Neural cell (in vitro differentiated cells): Measurements from ENCODE around the gene SEC61G. TPM values are rescaled to one million over a fixed set of nuclear protein-coding genes. Genes with fewer than 3 reads are reported as not detected.

Experiments
- H2AFZ ChIP-seq: fragments of 200-600, 300-800 bp; sonication (generic), shearing (Covaris generic); 2 replicates; pipeline ENCODE4 v1.6.0; 2014; ENCODE audit warnings: low read depth, mild to moderate bottlenecking, antibody characterized with exemption, low read length, moderate library complexity
- H3F3A ChIP-seq: fragments of 200-600 bp; shearing (Covaris generic); 2 replicates; pipeline ENCODE4 v1.6.1; 2016; ENCODE audit warnings: mild to moderate bottlenecking, moderate library complexity, mixed read lengths, antibody characterized with exemption, low read length; ENCODE audit not compliant: insufficient read depth, poor library complexity, severe bottlenecking
- H3K27ac ChIP-seq: fragments of 200-600, 300-800 bp; sonication (generic), shearing (Covaris generic); 2 replicates; pipeline ENCODE4 v1.5.1; 2014; ENCODE audit warnings: mild to moderate bottlenecking, low read length, moderate library complexity
- H3K27me3 ChIP-seq: fragments of 300-800, 200-600 bp; sonication (generic), shearing (Covaris generic); 2 replicates; pipeline ENCODE4 v1.6.0; 2014; ENCODE audit warnings: mild to moderate bottlenecking, low read depth, low read length, moderate library complexity; ENCODE audit not compliant: insufficient read depth
- H3K36me3 ChIP-seq: fragments of 300-800, 200-600 bp; sonication (generic), shearing (Covaris generic); 2 replicates; pipeline ENCODE4 v1.5.1; 2014; ENCODE audit warnings: mild to moderate bottlenecking, antibody characterized with exemption, low read length, moderate library complexity; ENCODE audit not compliant: insufficient read depth
- H3K4me2 ChIP-seq: fragments of 300-800, 200-600 bp; sonication (generic), shearing (Covaris generic); 2 replicates; pipeline ENCODE4 v1.6.0; 2014; ENCODE audit warnings: mild to moderate bottlenecking, low read length
- H3K4me3 ChIP-seq: fragments of 300-800, 200-600 bp; sonication (generic), shearing (Covaris generic); 2 replicates; pipeline ENCODE4 v1.5.1; 2014; ENCODE audit warnings: mild to moderate bottlenecking, low read length, moderate library complexity
- H3K79me2 ChIP-seq: fragments of 200-600 bp; shearing (Covaris generic); replicated peaks from 2 replicates; pipeline ENCODE4 v1.6.0; 2014; ENCODE audit warnings: mild to moderate bottlenecking, low read length, moderate library complexity; ENCODE audit not compliant: insufficient read depth
- H3K9ac ChIP-seq: fragments of 300-800, 200-600 bp; sonication (generic), shearing (Covaris generic); 2 replicates; pipeline ENCODE4 v1.6.1; 2016; ENCODE audit warnings: mild to moderate bottlenecking, low read length, mixed read lengths
- H3K9me2 ChIP-seq: fragments of 200-600 bp; shearing (Covaris generic); 2 replicates; pipeline ENCODE4 v1.6.1; 2016; ENCODE audit warnings: mild to moderate bottlenecking, low read length, mixed read lengths; ENCODE audit not compliant: insufficient read depth
- H3K9me3 ChIP-seq: fragments of 200-600, 300-800 bp; sonication (generic), shearing (Covaris generic); 2 replicates; pipeline ENCODE4 v1.6.1; 2016; ENCODE audit warnings: mild to moderate bottlenecking, mixed run types, low read length, moderate library complexity, mixed read lengths
- H4K20me1 ChIP-seq: fragments of 200-600 bp; shearing (Covaris generic); 2 replicates; pipeline ENCODE4 v1.6.1; 2016; ENCODE audit warnings: mild to moderate bottlenecking, mixed run types; ENCODE audit not compliant: insufficient read depth
- CTCF ChIP-seq: fragments of 450-650 bp; IDR thresholded peaks from 2 replicates; pipeline ENCODE4 v1.5.1; 2014; ENCODE audit warnings: antibody characterized with exemption, mild to moderate bottlenecking, moderate library complexity; ENCODE audit not compliant: poor library complexity, severe bottlenecking
- EP300 ChIP-seq: fragments of 450-650 bp; conservative IDR thresholded peaks from 2 replicates; pipeline ENCODE4 v1.6.1; 2014; ENCODE audit warnings: antibody characterized with exemption, mild to moderate bottlenecking, moderate library complexity; ENCODE audit not compliant: poor library complexity, severe bottlenecking
- EZH2 ChIP-seq: fragments of 200-600, 300-800 bp; shearing (Covaris generic), sonication (generic); IDR thresholded peaks from 2 replicates; pipeline ENCODE4 v1.6.1; 2014; ENCODE audit warnings: antibody characterized with exemption, low read length, borderline replicate concordance, mild to moderate bottlenecking; ENCODE audit not compliant: insufficient read depth, poor library complexity, severe bottlenecking
- MXI1 ChIP-seq: fragments of 450-650 bp; conservative IDR thresholded peaks from 2 replicates; pipeline ENCODE4 v1.6.1; 2014; ENCODE audit warnings: antibody characterized with exemption, mild to moderate bottlenecking; ENCODE audit not compliant: poor library complexity, severe bottlenecking
- POLR2AphosphoS5 ChIP-seq: IDR thresholded peaks from 2 replicates; pipeline ENCODE4 v1.6.1; 2012
- RAD21 ChIP-seq: fragments of 450-650 bp; conservative IDR thresholded peaks from 2 replicates; pipeline ENCODE4 v1.6.1; 2014; ENCODE audit warnings: antibody characterized with exemption, mild to moderate bottlenecking, moderate library complexity
- REST ChIP-seq: IDR thresholded peaks from 2 replicates; pipeline ENCODE4 v1.6.1; 2012; ENCODE audit warnings: borderline replicate concordance
- SMC3 ChIP-seq: fragments of 450-650 bp; conservative IDR thresholded peaks from 2 replicates; pipeline ENCODE4 v1.6.1; 2014; ENCODE audit warnings: antibody characterized with exemption, mild to moderate bottlenecking, moderate library complexity; ENCODE audit not compliant: poor library complexity
- TAF1 ChIP-seq: IDR thresholded peaks from 2 replicates; pipeline ENCODE4 v1.6.1; 2012; ENCODE audit warnings: low read depth
- polyA plus RNA-seq: library from polyadenylated mRNA; depleted of rRNA; stranded (reverse); fragments of >200 nt; gene quantifications from 2 replicates; pipeline ENCODE4 v1.2.3, GENCODE V29; 2014

Gene SEC61G
- polyA plus RNA-seq, 1 donor from 2014 or later: 2,117 TPM

DNA sequence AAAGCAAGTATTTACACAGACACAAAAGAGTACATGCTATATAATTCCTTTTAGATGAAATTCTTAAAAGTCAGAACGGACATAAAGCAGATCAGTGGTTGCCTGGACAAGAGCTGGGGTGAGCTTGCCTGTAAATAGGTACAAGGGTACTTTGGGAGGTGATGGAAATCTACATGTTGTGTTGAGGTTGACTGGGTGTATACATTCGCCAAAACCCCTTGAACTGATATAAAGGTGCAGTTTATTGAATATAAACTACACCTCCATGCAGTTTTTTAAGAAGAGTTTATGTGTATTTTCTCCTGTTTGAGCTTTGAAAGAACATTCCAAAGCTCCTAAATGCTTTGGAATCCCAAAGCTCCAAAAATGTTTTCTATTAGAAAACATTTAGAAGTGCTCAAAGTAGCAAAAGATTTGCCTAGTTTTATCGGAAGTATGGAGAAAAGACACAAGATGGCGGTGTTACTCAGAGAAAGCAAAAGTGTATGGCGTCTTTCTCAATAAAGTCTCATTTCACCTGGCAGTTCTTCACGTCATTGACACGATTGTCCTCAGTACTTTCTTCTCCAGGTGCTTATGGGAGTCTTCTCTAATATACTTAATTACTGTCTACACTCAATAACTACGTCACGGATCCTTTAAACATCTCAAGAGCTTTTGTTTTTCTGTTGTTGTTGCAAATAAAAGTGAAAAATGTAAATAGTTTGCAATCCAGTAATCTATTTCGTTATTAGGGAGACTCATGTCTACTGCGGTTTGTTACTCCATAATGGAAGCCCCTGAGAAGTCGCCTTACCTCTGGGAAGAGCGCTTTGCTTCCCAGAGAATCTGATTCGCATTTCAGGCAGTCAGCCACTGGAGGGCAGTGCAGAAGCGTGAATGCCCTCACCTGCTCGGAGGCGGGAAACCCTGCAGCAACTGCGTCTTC, 14.7 kb upstream of the SEC61G start:
- no peak overlapping the region for H3K27ac ChIP-seq
- no peaks in the 10 kb centered on the region for H3K36me3 ChIP-seq
- no peaks in the 10 kb centered on the region for H3F3A ChIP-seq
- H3K9ac ChIP-seq: no peak overlapping the region
- no peak for TF ChIP-seq POLR2AphosphoS5
- TF ChIP-seq REST: peak; percentile 20
- TF ChIP-seq CTCF: peak; percentile 93
- no peak for TF ChIP-seq EP300
- no peak for TF ChIP-seq TAF1
- no peak for TF ChIP-seq EZH2
- peak; percentile 21 for TF ChIP-seq MXI1
- peak; percentile 95 for TF ChIP-seq SMC3
- peak; percentile 95 for TF ChIP-seq RAD21
- no peaks in the 10 kb centered on the region for H3K9me2 ChIP-seq
- no peaks in the 10 kb centered on the region for H3K9me3 ChIP-seq
- H3K27me3 ChIP-seq: no peaks in the 10 kb centered on the region
- no peak overlapping the region for H3K4me2 ChIP-seq
- H3K4me3 ChIP-seq: peak overlapping the region; percentile 22
- no peaks in the 10 kb centered on the region for H3K79me2 ChIP-seq
- H2AFZ ChIP-seq: no peak overlapping the region
- H4K20me1 ChIP-seq: no peaks in the 10 kb centered on the region

DNA sequence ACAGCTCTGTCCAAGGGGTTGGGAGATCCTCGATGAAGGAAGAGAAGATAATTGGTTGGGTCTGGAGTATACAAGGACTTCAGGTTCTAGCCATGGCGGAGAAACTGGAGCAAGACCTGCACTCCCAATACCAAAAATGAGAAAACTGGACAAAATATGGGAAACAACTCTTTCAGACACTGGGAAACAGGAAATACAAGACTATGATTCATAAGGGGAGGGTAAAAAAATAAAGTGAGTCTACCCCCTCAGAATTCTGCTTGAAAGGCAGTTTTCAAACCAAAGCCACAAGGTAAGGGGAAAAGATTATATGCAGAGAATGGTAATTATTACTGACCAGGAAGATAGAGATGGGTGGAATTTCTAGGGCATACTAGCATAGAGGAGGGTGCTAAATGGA, 10.2 kb upstream of the SEC61G start:
- no peak overlapping the region for H3K27ac ChIP-seq
- H3K9me2 ChIP-seq: no peaks in the 10 kb centered on the region
- H3K9me3 ChIP-seq: no peaks in the 10 kb centered on the region
- TF ChIP-seq REST (no peak), EZH2 (no peak), POLR2AphosphoS5 (no peak), RAD21 (no peak), MXI1 (no peak), TAF1 (no peak), SMC3 (no peak), CTCF (no peak), EP300 (no peak)
- no peaks in the 10 kb centered on the region for H3F3A ChIP-seq
- H3K79me2 ChIP-seq: no peaks in the 10 kb centered on the region
- no peaks in the 10 kb centered on the region for H4K20me1 ChIP-seq
- H2AFZ ChIP-seq: no peak overlapping the region
- no peak overlapping the region for H3K4me3 ChIP-seq
- H3K36me3 ChIP-seq: no peaks in the 10 kb centered on the region
- no peak overlapping the region for H3K9ac ChIP-seq
- H3K4me2 ChIP-seq: no peak overlapping the region
- H3K27me3 ChIP-seq: no peaks in the 10 kb centered on the region
